HepG2 (cell line): Measurements from ENCODE around the gene JPH4. TPM values are rescaled to one million over a fixed set of nuclear protein-coding genes. Genes with fewer than 3 reads are reported as not detected.

Experiments
- AHR ChIP-seq: IDR thresholded peaks from 2 replicates; pipeline ENCODE4 v1.6.1; 2018; ENCODE audit warnings: missing genetic modification reagents, missing compliant biosample characterization
- E2F2 ChIP-seq: sonication (generic); formaldehyde crosslinking; IDR thresholded peaks from 2 replicates; pipeline ENCODE4 v1.4.0; 2020; ENCODE audit warnings: missing genetic modification reagents, borderline replicate concordance
- HDAC6 ChIP-seq: fragments of 200-600 bp; sonication (generic); IDR thresholded peaks from 2 replicates; pipeline ENCODE4 v1.7.0; 2017; ENCODE audit warnings: mild to moderate bottlenecking, antibody characterized with exemption, low read length, low read depth
- HOXD1 ChIP-seq: sonication (generic); formaldehyde crosslinking; IDR thresholded peaks from 2 replicates; pipeline ENCODE4 v1.5.0; 2020; ENCODE audit warnings: missing genetic modification reagents
- NAIF1 ChIP-seq: sonication (generic); formaldehyde crosslinking; IDR thresholded peaks from 2 replicates; pipeline ENCODE4 v1.5.0; 2020; ENCODE audit warnings: mild to moderate bottlenecking, missing genetic modification reagents, borderline replicate concordance
- SNAPC4 ChIP-seq: sonication (generic); formaldehyde crosslinking; IDR thresholded peaks from 2 replicates; pipeline ENCODE4 v1.4.0; 2020; ENCODE audit warnings: mild to moderate bottlenecking, missing genetic modification reagents
- ZNF614 ChIP-seq: IDR thresholded peaks from 2 replicates; pipeline ENCODE4 v1.6.1; 2018; ENCODE audit warnings: missing biosample characterization, missing genetic modification reagents, inconsistent platforms, borderline replicate concordance
- ZNF768 ChIP-seq: sonication (generic); formaldehyde crosslinking; IDR thresholded peaks from 2 replicates; pipeline ENCODE4 v1.4.0; 2020; ENCODE audit warnings: missing genetic modification reagents
- polyA plus RNA-seq, 8 experiments: library from polyadenylated mRNA; depleted of rRNA in 3 of 8; stranded (reverse) in 7 of 8; unstranded in 1 of 8; fragments of >200 nt; fragmentation: Illumina TruSeq in 4 of 8; extraction: Trizol in 4 of 8; gene quantifications; 2 replicates each; pipeline versions ENCODE4 v1.2.1 to v1.2.3, GENCODE V29; 2011 to 2016; ENCODE audit warnings: low read depth in 4 of 8, missing spikeins in 1 of 8, mixed read lengths in 1 of 8; ENCODE audit not compliant: insufficient read depth in 1 of 8
- total RNA-seq, 5 experiments: library from RNA; depleted of rRNA; stranded (reverse); fragments of >200 nt; fragmentation: Illumina TruSeq; extraction: Trizol; gene quantifications; 2 replicates each; pipeline ENCODE4 v1.2.3, GENCODE V29; 2016; ENCODE audit warnings: low read depth in 1 of 5
- TF ChIP-seq, protein P1 (sequence below): sonication (generic); formaldehyde crosslinking; IDR thresholded peaks from 2 replicates; pipeline ENCODE4 v1.9.0; 2021; ENCODE audit warnings: missing genetic modification reagents, borderline replicate concordance
- TF ChIP-seq, protein P2 (sequence below): sonication (generic); formaldehyde crosslinking; IDR thresholded peaks from 2 replicates; pipeline ENCODE4 v1.5.1; 2020; ENCODE audit warnings: missing genetic modification reagents, mild to moderate bottlenecking, borderline replicate concordance
- TF ChIP-seq, protein P3 (sequence below): sonication (generic); formaldehyde crosslinking; IDR thresholded peaks from 2 replicates; pipeline ENCODE4 v1.8.0; 2022; ENCODE audit warnings: mild to moderate bottlenecking, missing genetic modification reagents; ENCODE audit not compliant: insufficient replicate concordance
- TF ChIP-seq, protein P4 (sequence below): IDR thresholded peaks from 2 replicates; pipeline ENCODE4 v1.6.1; 2016

Gene JPH4
- total and polyA plus RNA-seq, 2 of the 13 experiments (the other 11 are each of a cell fraction or from before 2014, with no cell fraction given): 0.08 to 0.22 TPM

DNA sequence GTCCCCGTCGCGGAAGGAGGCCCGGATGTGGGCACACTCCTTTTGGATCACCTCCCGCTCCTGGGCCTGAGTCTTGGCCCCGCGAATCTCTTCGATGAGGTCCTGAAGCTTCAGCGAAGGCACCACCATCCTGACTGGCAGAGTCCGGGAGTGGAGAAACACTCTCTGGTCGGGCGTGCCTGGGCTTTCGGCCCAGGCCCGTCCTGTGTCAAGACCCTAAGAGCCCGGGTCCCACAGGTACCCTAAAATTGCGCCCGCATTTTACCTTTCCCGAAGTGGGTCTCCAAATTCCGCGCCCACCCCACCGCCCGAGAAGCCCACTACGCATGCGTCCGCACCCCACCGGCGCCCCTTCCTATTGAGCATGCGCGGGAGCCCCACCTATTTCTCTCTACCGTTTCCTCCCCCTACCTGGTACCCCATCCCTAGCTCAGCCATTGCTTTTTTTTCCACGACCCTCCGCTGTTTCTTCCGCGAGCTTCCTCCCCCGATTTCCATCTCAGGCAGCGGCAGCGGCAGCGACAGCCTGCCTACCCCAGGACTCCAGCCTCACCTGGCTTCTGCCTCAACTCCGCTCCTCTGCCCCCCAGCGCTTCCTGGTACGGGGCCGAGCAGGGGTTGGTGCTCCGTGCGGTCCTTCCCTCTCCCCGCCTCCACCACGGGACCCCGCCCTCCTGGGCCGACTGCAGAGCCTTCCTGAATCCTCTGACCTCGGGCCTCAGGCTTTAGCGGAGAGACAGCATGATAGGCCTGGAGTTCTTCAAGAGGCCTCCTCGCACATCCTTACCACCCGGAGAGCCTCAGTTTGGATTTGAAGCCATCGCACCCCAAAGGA, 11.2 kb downstream of the JPH4 start, which contains the start of gene AP1G2 (continued):
- TF ChIP-seq, protein P1, sequence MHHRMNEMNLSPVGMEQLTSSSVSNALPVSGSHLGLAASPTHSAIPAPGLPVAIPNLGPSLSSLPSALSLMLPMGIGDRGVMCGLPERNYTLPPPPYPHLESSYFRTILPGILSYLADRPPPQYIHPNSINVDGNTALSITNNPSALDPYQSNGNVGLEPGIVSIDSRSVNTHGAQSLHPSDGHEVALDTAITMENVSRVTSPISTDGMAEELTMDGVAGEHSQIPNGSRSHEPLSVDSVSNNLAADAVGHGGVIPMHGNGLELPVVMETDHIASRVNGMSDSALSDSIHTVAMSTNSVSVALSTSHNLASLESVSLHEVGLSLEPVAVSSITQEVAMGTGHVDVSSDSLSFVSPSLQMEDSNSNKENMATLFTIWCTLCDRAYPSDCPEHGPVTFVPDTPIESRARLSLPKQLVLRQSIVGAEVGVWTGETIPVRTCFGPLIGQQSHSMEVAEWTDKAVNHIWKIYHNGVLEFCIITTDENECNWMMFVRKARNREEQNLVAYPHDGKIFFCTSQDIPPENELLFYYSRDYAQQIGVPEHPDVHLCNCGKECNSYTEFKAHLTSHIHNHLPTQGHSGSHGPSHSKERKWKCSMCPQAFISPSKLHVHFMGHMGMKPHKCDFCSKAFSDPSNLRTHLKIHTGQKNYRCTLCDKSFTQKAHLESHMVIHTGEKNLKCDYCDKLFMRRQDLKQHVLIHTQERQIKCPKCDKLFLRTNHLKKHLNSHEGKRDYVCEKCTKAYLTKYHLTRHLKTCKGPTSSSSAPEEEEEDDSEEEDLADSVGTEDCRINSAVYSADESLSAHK (CRISPR knock-in tag): peak; percentile 93; the same call in 1 of the 2 replicates
- peak; percentile 18; the same call in 1 of the 2 replicates for TF ChIP-seq E2F2 (CRISPR knock-in tag)
- TF ChIP-seq, protein P2, sequence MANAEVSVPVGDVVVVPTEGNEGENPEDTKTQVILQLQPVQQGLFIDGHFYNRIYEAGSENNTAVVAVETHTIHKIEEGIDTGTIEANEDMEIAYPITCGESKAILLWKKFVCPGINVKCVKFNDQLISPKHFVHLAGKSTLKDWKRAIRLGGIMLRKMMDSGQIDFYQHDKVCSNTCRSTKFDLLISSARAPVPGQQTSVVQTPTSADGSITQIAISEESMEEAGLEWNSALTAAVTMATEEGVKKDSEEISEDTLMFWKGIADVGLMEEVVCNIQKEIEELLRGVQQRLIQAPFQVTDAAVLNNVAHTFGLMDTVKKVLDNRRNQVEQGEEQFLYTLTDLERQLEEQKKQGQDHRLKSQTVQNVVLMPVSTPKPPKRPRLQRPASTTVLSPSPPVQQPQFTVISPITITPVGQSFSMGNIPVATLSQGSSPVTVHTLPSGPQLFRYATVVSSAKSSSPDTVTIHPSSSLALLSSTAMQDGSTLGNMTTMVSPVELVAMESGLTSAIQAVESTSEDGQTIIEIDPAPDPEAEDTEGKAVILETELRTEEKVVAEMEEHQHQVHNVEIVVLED (CRISPR knock-in tag): peak; percentile 83
- TF ChIP-seq HDAC6: no peak
- peak; percentile 76; the same call in 1 of the 2 replicates for TF ChIP-seq NAIF1
- TF ChIP-seq HOXD1 (CRISPR knock-in tag): peak; percentile 91
- TF ChIP-seq AHR (CRISPR knock-in tag): peak; percentile 95; the same call in 1 of the 2 replicates
- TF ChIP-seq ZNF614 (CRISPR knock-in tag): peak; percentile 87; the same call in 1 of the 2 replicates
- peak; percentile 74; the same call in 1 of the 2 replicates for TF ChIP-seq ZNF768 (CRISPR knock-in tag)
- TF ChIP-seq SNAPC4 (CRISPR knock-in tag): no peak; the same call in 1 of the 2 replicates
- TF ChIP-seq, protein P3, sequence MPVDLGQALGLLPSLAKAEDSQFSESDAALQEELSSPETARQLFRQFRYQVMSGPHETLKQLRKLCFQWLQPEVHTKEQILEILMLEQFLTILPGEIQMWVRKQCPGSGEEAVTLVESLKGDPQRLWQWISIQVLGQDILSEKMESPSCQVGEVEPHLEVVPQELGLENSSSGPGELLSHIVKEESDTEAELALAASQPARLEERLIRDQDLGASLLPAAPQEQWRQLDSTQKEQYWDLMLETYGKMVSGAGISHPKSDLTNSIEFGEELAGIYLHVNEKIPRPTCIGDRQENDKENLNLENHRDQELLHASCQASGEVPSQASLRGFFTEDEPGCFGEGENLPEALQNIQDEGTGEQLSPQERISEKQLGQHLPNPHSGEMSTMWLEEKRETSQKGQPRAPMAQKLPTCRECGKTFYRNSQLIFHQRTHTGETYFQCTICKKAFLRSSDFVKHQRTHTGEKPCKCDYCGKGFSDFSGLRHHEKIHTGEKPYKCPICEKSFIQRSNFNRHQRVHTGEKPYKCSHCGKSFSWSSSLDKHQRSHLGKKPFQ: peak; percentile 87
- TF ChIP-seq, protein P4, sequence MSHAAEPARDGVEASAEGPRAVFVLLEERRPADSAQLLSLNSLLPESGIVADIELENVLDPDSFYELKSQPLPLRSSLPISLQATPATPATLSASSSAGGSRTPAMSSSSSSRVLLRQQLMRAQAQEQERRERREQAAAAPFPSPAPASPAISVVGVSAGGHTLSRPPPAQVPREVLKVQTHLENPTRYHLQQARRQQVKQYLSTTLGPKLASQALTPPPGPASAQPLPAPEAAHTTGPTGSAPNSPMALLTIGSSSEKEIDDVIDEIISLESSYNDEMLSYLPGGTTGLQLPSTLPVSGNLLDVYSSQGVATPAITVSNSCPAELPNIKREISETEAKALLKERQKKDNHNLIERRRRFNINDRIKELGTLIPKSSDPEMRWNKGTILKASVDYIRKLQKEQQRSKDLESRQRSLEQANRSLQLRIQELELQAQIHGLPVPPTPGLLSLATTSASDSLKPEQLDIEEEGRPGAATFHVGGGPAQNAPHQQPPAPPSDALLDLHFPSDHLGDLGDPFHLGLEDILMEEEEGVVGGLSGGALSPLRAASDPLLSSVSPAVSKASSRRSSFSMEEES (CRISPR knock-in tag): peak; percentile 77; the same call in 1 of the 2 replicates
